Measurements from ENCODE around the gene GALNT8. TPM values are rescaled to one million over a fixed set of nuclear protein-coding genes. Genes with fewer than 3 reads are reported as not detected.

GALNT8 gene
- total RNA-seq, 1 experiment from 2014 or later, result not detected

- no peak for ATAC-seq
- Histone ChIP-seq H3K27ac (ENCODE audit: low read length) (no peak overlapping the region), H4K20me1 (ENCODE audit: low read length) (no peaks in the 10 kb centered on the region), H2AFZ (ENCODE audit: low read length) (no peak overlapping the region), H3F3A (ENCODE audit: low read length, unreplicated experiment) (no peaks in the 10 kb centered on the region), H3K9ac (ENCODE audit: low read length) (no peak overlapping the region), H3K4me3 (ENCODE audit: low read length) (no peak overlapping the region), H3K9me2 (replicated peaks; ENCODE audit: low read length) (no peaks in the 10 kb centered on the region), H3K4me1 (ENCODE audit: insufficient read depth, low read length) (no peaks in the 10 kb centered on the region), H3K9me3 (ENCODE audit: low read length) (no peaks in the 10 kb centered on the region), H3K27me3 (ENCODE audit: low read length) (peaks cover 21% of the 10 kb centered on the region), H3K79me2 (ENCODE audit: low read length) (no peaks in the 10 kb centered on the region), H3K4me2 (ENCODE audit: low read length) (no peak overlapping the region), H3K36me3 (ENCODE audit: low read depth, low read length) (no peaks in the 10 kb centered on the region)
- ChIA-PET POLR2A (ENCODE audit: unreplicated experiment) (no interaction called here), CTCF (no interaction called here)
- TF ChIP-seq CTCF (conservative IDR thresholded peaks at IDR 0.05; ENCODE audit: low read depth, low read length) (no peak), EZH2phosphoT487 (IDR thresholded peaks at IDR 0.05; ENCODE audit: borderline replicate concordance, low read length) (no peak), EZH2 (IDR thresholded peaks at IDR 0.05; ENCODE audit: low read length, unreplicated experiment) (no peak)
- intact Hi-C loops (cut with micrococcal nuclease), result no loop called here
- no peak for DNase-seq
- no TSS peak for BruUV-seq (replicated peaks)
These were observed 94.3 kb downstream of the GALNT8 start for GRCh38 chr12:4814485-4814884.

GRCh38 chr12:4816744-4817525 lies 96.7 kb downstream of the GALNT8 start:
- no peaks in the 10 kb centered on the region for H3K4me1 ChIP-seq (ENCODE audit: insufficient read depth, low read length)
- intact Hi-C loops (cut with micrococcal nuclease), result no loop called here
- no peaks in the 10 kb centered on the region for H3K9me2 ChIP-seq (replicated peaks; ENCODE audit: low read length)

GRCh38 chr12:4817880-4818279 lies 97.7 kb downstream of the GALNT8 start:
- H3K4me1 ChIP-seq (ENCODE audit: insufficient read depth, low read length), result no peaks in the 10 kb centered on the region
- BruUV-seq (replicated peaks), result no TSS peak
- intact Hi-C loops (cut with micrococcal nuclease), result no loop called here
- H3K79me2 ChIP-seq (ENCODE audit: low read length), result no peaks in the 10 kb centered on the region
- no peak for DNase-seq
- ChIA-PET POLR2A (ENCODE audit: unreplicated experiment) (no interaction called here), CTCF (no interaction called here)
- H3K4me3 ChIP-seq (ENCODE audit: low read length), result no peak overlapping the region
- no peak overlapping the region for H3K27ac ChIP-seq (ENCODE audit: low read length)
- H3K4me2 ChIP-seq (ENCODE audit: low read length), result no peak overlapping the region
- no peaks in the 10 kb centered on the region for H3K9me3 ChIP-seq (ENCODE audit: low read length)
- no peaks in the 10 kb centered on the region for H4K20me1 ChIP-seq (ENCODE audit: low read length)
- H3F3A ChIP-seq (ENCODE audit: low read length, unreplicated experiment), result no peaks in the 10 kb centered on the region
- H2AFZ ChIP-seq (ENCODE audit: low read length), result no peak overlapping the region
- no peak overlapping the region for H3K9ac ChIP-seq (ENCODE audit: low read length)
- ATAC-seq, result no peak
- no peaks in the 10 kb centered on the region for H3K9me2 ChIP-seq (replicated peaks; ENCODE audit: low read length)
- no peaks in the 10 kb centered on the region for H3K36me3 ChIP-seq (ENCODE audit: low read depth, low read length)
- TF ChIP-seq EZH2phosphoT487 (IDR thresholded peaks at IDR 0.05; ENCODE audit: borderline replicate concordance, low read length), result no peak
- no peak for TF ChIP-seq EZH2 (IDR thresholded peaks at IDR 0.05; ENCODE audit: low read length, unreplicated experiment)
- TF ChIP-seq CTCF (conservative IDR thresholded peaks at IDR 0.05; ENCODE audit: low read depth, low read length), result no peak
- peaks cover 21% of the 10 kb centered on the region for H3K27me3 ChIP-seq (ENCODE audit: low read length)

More at GRCh38 chr12:4816744-4817525, 96.7 kb downstream of the GALNT8 start:
- H3K4me3 ChIP-seq (ENCODE audit: low read length), result no peak overlapping the region
- no peaks in the 10 kb centered on the region for H3K79me2 ChIP-seq (ENCODE audit: low read length)
- ChIA-PET CTCF (no interaction called here), POLR2A (ENCODE audit: unreplicated experiment) (no interaction called here)
- no peak overlapping the region for H3K9ac ChIP-seq (ENCODE audit: low read length)
- no peaks in the 10 kb centered on the region for H4K20me1 ChIP-seq (ENCODE audit: low read length)
- no peaks in the 10 kb centered on the region for H3K36me3 ChIP-seq (ENCODE audit: low read depth, low read length)
- no peak overlapping the region for H3K4me2 ChIP-seq (ENCODE audit: low read length)
- H3K27ac ChIP-seq (ENCODE audit: low read length), result no peak overlapping the region
- DNase-seq (no peak), ATAC-seq (no peak)
- no peaks in the 10 kb centered on the region for H3K9me3 ChIP-seq (ENCODE audit: low read length)
- no TSS peak for BruUV-seq (replicated peaks)
- TF ChIP-seq EZH2phosphoT487 (IDR thresholded peaks at IDR 0.05; ENCODE audit: borderline replicate concordance, low read length), result no peak
- H2AFZ ChIP-seq (ENCODE audit: low read length), result no peak overlapping the region
- H3K27me3 ChIP-seq (ENCODE audit: low read length), result peaks cover 21% of the 10 kb centered on the region
- no peaks in the 10 kb centered on the region for H3F3A ChIP-seq (ENCODE audit: low read length, unreplicated experiment)

Data from PC-3 (cell line).